BLaER1 (cell line): Measurements from ENCODE around the gene KRTAP12-3.
"Not testable (repeated sequence)": the region's sequence is repeated elsewhere in the genome, so short reads cannot be mapped to it uniquely, and the experiment has no call there.

Experiments used
- H3K27ac ChIP-seq: shearing (Covaris generic); formaldehyde crosslinking; 2 replicates; pipeline ENCODE4 v1.8.1; 2022
- H3K27me3 ChIP-seq: shearing (Covaris generic); formaldehyde crosslinking; 2 replicates; pipeline ENCODE4 v1.8.1; 2022
- H3K36me3 ChIP-seq: shearing (Covaris generic); formaldehyde crosslinking; 2 replicates; pipeline ENCODE4 v1.8.1; 2022
- H3K4me1 ChIP-seq: shearing (Covaris generic); formaldehyde crosslinking; 2 replicates; pipeline ENCODE4 v1.8.1; 2022
- H3K4me2 ChIP-seq: shearing (Covaris generic); formaldehyde crosslinking; 2 replicates; pipeline ENCODE4 v1.8.1; 2022
- H3K4me3 ChIP-seq: shearing (Covaris generic); formaldehyde crosslinking; 2 replicates; pipeline ENCODE4 v1.8.1; 2022
- H3K9ac ChIP-seq: shearing (Covaris generic); formaldehyde crosslinking; 2 replicates; pipeline ENCODE4 v1.8.1; 2022
- H3K9me3 ChIP-seq: shearing (Covaris generic); formaldehyde crosslinking; 2 replicates; pipeline ENCODE4 v1.8.1; 2022
- H4K20me1 ChIP-seq: shearing (Covaris generic); formaldehyde crosslinking; 2 replicates; pipeline ENCODE4 v1.8.1; 2022
- Cebpa-rat ChIP-seq: shearing (Covaris generic); IDR thresholded peaks from 2 replicates; pipeline ENCODE4 v1.8.1; 2022

Gene KRTAP12-3

DNA sequence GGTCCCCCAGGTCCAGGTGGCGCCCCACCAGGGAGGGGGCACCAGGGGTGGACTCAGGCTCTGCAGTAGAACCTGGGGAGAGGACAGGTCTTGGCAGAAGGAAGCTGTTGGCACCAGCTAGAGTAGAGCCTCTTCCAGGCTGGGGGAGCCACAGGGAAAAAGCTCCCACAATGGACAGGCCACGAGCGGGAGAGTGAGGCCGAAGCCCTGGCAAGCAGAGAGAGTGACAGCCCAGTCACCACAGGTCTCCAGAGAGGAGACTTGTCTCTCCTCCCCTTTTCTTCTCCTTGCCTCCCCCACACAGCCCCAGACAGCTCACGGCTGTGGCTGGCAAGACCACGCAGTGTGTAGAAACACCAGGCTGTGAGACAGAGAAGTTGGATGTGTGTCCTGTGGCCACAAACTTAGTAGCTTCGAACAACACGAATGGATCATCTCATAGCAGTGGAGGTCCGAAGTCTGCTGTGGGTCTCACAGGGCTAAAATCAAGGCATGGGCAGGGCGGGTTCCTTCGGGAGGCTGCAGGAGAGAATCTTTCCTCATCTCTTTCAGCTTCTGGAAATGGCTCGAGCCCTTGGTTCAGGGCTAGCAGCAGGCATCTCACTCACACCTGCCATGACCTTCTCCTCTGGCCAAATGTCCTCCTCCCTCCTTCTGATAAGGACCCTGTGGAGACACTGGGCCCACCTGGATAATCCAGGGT lies 6.6 kb upstream of the KRTAP12-3 start:
- H3K9ac ChIP-seq = no peak overlapping the region
- peaks cover 61% of the 10 kb centered on the region for H3K9me3 ChIP-seq
- H3K4me3 ChIP-seq = no peak overlapping the region
- H3K4me1 ChIP-seq = peaks cover 66% of the 10 kb centered on the region
- TF ChIP-seq Cebpa-rat = no peak
- peak overlapping the region; percentile 58 for H3K27ac ChIP-seq
- H3K4me2 ChIP-seq = peak overlapping the region; percentile 41
- H4K20me1 ChIP-seq = no peaks in the 10 kb centered on the region
- H3K36me3 ChIP-seq = no peaks in the 10 kb centered on the region; the same call in 1 of the 2 replicates
- H3K27me3 ChIP-seq = no peaks in the 10 kb centered on the region

DNA sequence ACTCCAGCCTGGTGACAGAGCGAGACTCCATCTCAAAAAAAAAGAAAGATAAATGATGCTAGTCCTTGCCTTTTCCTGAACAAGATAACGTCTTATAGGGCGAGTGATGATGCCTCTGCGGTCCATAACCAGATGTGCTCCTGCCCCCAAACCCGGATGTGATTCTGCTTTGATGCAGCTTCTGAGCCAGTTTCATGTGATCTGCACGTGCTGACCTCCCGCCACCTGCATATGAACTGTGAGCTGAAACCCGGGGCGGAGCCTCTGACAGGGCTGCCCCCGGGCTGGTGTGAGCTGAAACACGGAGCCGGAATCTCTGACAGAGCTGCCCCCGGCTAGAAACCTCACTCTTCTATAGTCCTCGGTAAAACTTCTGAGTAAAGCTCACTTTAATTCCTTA lies 4.6 kb upstream of the KRTAP12-3 start:
- Histone ChIP-seq H3K27me3 (no peaks in the 10 kb centered on the region), H3K4me2 (peak overlapping the region; percentile 47), H3K9me3 (peaks cover 75% of the 10 kb centered on the region), H3K4me3 (no peak overlapping the region), H3K9ac (no peak overlapping the region), H3K27ac (peak overlapping the region; percentile 65), H3K4me1 (peaks cover 72% of the 10 kb centered on the region), H4K20me1 (no peaks in the 10 kb centered on the region), H3K36me3 (no peaks in the 10 kb centered on the region; the same call in 1 of the 2 replicates)
- TF ChIP-seq Cebpa-rat = no peak

DNA sequence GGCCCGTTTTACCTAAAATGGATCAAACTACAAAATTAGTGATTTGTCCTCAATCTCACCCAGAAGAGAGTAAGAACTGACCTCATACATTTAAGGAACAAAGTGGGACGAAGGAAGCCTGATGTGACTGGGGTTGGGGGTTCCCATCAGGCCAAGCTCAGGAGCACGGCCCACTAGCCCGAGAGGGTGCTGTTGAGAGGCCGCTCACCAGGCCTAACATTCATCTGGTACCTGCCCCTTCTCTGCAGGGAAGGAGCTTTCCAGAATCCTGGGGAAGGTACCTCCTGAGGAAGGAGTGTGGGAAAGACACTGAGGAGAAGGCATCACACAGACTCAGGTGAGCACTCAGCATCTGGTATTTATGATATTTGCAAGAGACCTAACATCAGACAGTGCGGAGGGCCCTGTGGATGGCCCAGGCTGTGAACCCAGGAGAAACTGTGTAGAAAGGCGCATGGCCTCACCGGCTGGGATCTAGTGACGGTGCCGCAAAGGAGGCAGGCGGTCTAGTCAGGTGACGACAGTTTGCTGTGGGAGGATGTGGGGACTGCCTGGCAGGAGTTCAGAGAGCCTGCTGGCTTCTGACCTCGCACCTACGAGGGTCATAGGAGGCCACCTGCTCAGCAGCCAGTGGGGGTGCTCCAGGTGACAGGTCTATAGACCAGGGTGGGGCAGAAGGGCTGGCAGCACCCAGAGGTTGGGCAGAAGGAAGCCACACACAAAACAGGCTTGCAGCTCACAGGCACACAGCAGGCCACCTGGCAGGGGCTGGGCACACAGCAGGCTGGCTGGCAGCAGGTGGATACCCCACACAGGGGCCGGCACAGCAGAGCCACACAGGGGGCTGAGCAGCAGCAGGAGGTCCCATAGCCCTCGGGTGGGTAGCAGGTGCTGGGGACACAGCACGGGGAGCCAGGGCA lies 3.8 kb upstream of the KRTAP12-3 start:
- no peak for TF ChIP-seq Cebpa-rat
- no peaks in the 10 kb centered on the region; the same call in 1 of the 2 replicates for H3K36me3 ChIP-seq
- no peak overlapping the region for H3K4me3 ChIP-seq
- no peaks in the 10 kb centered on the region for H4K20me1 ChIP-seq
- H3K27ac ChIP-seq = peak overlapping the region; percentile 65
- H3K9ac ChIP-seq = no peak overlapping the region; the same call in 1 of the 2 replicates
- H3K9me3 ChIP-seq = peaks cover 77% of the 10 kb centered on the region
- peak overlapping the region; percentile 47 for H3K4me2 ChIP-seq
- no peaks in the 10 kb centered on the region for H3K27me3 ChIP-seq
- H3K4me1 ChIP-seq = peaks cover 74% of the 10 kb centered on the region

GRCh38 chr21:44654576-44655175 lies 3.1 kb upstream of the KRTAP12-3 start, which contains the start of gene KRTAP12-4:
KRTAP12-4 (minus strand) TSS chr21:44654659; CDS start chr21:44654614, 45 bp downstream.
- H3K9me3 ChIP-seq = peaks cover 77% of the 10 kb centered on the region
- no peaks in the 10 kb centered on the region; the same call in 1 of the 2 replicates for H3K36me3 ChIP-seq
- peak within 1 kb of the TSS; percentile 65 for H3K27ac ChIP-seq
- peak within 1 kb of the TSS; percentile 47 for H3K4me2 ChIP-seq
- H3K4me1 ChIP-seq = peaks cover 74% of the 10 kb centered on the region
- TF ChIP-seq Cebpa-rat = no peak
- no peaks in the 10 kb centered on the region for H3K27me3 ChIP-seq
- no peak within 1 kb of the TSS; the same call in 1 of the 2 replicates for H3K9ac ChIP-seq
- H3K4me3 ChIP-seq = no peak within 1 kb of the TSS
- H4K20me1 ChIP-seq = no peaks in the 10 kb centered on the region

DNA sequence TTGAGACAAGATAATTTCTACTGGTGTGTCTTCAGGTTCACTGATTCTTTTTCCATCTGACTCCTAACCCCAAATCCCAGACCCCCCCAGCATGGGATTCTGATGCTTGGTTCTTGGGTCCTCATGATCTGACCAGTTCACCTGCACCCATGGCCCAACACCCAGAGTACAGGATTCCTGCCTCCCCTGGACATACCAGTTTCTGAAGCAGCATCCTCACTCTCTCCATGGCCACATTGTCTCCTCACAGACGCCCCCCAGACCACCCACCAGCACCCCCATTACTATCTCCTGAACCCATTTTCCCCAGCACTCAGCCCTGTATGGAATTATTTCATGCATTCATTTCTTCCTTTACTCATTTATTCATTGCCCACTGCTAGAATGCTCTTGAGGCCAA lies 864 bp upstream of the KRTAP12-3 start:
- H3K9me3 ChIP-seq = peaks cover 59% of the 10 kb centered on the region
- peak overlapping the region; percentile 74 for H3K4me2 ChIP-seq
- peak overlapping the region; percentile 31 for H3K4me3 ChIP-seq
- no peaks in the 10 kb centered on the region for H3K27me3 ChIP-seq
- peaks cover 61% of the 10 kb centered on the region for H3K4me1 ChIP-seq
- H3K9ac ChIP-seq = no peak overlapping the region
- 0 out of 2 replicates have a peak overlapping the region, but pooled peaks have one; percentile 21 for H3K27ac ChIP-seq
- H3K36me3 ChIP-seq = no peaks in the 10 kb centered on the region; the same call in 1 of the 2 replicates
- no peak for TF ChIP-seq Cebpa-rat
- no peaks in the 10 kb centered on the region for H4K20me1 ChIP-seq

- Histone ChIP-seq H3K27me3 (no peaks in the 10 kb centered on the region), H3K27ac (peak overlapping the region; percentile 14; the same call in 1 of the 2 replicates), H3K9ac (no peak overlapping the region), H3K4me2 (peak overlapping the region; percentile 74), H3K4me1 (peaks cover 45% of the 10 kb centered on the region), H3K9me3 (peaks cover 43% of the 10 kb centered on the region), H4K20me1 (no peaks in the 10 kb centered on the region), H3K4me3 (no peak overlapping the region), H3K36me3 (no peaks in the 10 kb centered on the region; the same call in 1 of the 2 replicates)
- TF ChIP-seq Cebpa-rat = 0 out of 2 replicates have a peak, but pooled peaks have one; percentile 16
Observed at GRCh38 chr21:44658541-44658910, 794 bp downstream of the KRTAP12-3 start.

- Histone ChIP-seq H3K4me2 (peak overlapping the region; percentile 74), H3K9ac (no peak overlapping the region), H3K36me3 (no peaks in the 10 kb centered on the region; the same call in 1 of the 2 replicates), H3K4me1 (peaks cover 40% of the 10 kb centered on the region), H3K27ac (peak overlapping the region; percentile 14; the same call in 1 of the 2 replicates), H3K4me3 (no peak overlapping the region), H3K9me3 (peaks cover 41% of the 10 kb centered on the region), H4K20me1 (no peaks in the 10 kb centered on the region), H3K27me3 (no peaks in the 10 kb centered on the region)
- TF ChIP-seq Cebpa-rat = no peak
Observed at GRCh38 chr21:44658913-44659595, 1.3 kb downstream of the KRTAP12-3 start.

- H3K36me3 ChIP-seq, H3K9ac ChIP-seq, H3K4me2 ChIP-seq, H3K4me3 ChIP-seq, H3K27me3 ChIP-seq, H3K27ac ChIP-seq, H4K20me1 ChIP-seq: not testable (repeated sequence)
- peaks cover 18% of the 10 kb centered on the region for H3K9me3 ChIP-seq
- peaks cover 30% of the 10 kb centered on the region for H3K4me1 ChIP-seq
Observed at GRCh38 chr21:44661567-44661966, 3.8 kb downstream of the KRTAP12-3 start.

- no peak overlapping the region for H3K9ac ChIP-seq
- H3K4me1 ChIP-seq = no peaks in the 10 kb centered on the region
- H3K9me3 ChIP-seq = peaks cover 20% of the 10 kb centered on the region
- no peaks in the 10 kb centered on the region for H3K27me3 ChIP-seq
- no peak overlapping the region for H3K4me2 ChIP-seq
- H3K27ac ChIP-seq = no peak overlapping the region
- H3K36me3 ChIP-seq = no peaks in the 10 kb centered on the region
- H3K4me3 ChIP-seq = no peak overlapping the region
- H4K20me1 ChIP-seq = no peaks in the 10 kb centered on the region
- TF ChIP-seq Cebpa-rat = no peak
Observed at GRCh38 chr21:44664691-44665090, 7.0 kb downstream of the KRTAP12-3 start.
